ENCODE results near the gene PACRG. TPM values are rescaled to one million over a fixed set of nuclear protein-coding genes. Genes with fewer than 3 reads are reported as not detected.
A peak's percentile ranks its signal among the peaks of the same experiment; 100 is the strongest.

The PACRG gene
- total RNA-seq, 1 donor from 2014 or later = under 0.01 TPM

DNA sequence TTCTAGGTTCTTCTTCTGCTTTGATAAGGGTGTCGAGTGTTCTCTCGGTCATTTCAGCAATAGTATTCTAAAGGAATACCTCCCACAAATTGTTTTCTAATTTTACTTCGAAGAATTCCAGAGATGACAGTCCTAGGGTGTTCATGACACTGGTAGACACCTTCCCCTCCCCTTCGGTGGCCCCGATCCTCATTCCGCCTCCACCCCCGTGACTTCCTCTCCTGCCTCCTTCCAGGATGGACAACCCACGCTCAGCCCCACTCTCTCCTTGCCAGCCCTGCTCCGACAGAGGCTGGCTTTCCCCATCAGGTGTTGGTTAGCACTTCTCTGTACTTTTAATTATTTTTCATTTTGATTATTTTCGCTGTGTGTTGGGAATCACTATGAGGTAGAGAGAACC is 431.9 kb downstream of the PACRG start:
- Histone ChIP-seq H3K36me3 (ENCODE audit: control insufficient read depth, insufficient read depth, low read length) (no peaks in the 10 kb centered on the region), H3K4me3 (ENCODE audit: low read depth, low read length) (no peak overlapping the region), H3K27me3 (ENCODE audit: control insufficient read depth, insufficient read depth, low read length) (no peaks in the 10 kb centered on the region)
- no peak for FAIRE-seq
- no peak for DNase-seq (ENCODE audit: low read depth)
- TF ChIP-seq, protein P1, sequence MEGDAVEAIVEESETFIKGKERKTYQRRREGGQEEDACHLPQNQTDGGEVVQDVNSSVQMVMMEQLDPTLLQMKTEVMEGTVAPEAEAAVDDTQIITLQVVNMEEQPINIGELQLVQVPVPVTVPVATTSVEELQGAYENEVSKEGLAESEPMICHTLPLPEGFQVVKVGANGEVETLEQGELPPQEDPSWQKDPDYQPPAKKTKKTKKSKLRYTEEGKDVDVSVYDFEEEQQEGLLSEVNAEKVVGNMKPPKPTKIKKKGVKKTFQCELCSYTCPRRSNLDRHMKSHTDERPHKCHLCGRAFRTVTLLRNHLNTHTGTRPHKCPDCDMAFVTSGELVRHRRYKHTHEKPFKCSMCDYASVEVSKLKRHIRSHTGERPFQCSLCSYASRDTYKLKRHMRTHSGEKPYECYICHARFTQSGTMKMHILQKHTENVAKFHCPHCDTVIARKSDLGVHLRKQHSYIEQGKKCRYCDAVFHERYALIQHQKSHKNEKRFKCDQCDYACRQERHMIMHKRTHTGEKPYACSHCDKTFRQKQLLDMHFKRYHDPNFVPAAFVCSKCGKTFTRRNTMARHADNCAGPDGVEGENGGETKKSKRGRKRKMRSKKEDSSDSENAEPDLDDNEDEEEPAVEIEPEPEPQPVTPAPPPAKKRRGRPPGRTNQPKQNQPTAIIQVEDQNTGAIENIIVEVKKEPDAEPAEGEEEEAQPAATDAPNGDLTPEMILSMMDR (IDR thresholded peaks at IDR 0.05; ENCODE audit: insufficient read depth, low read length, severe bottlenecking) = no peak

DNA sequence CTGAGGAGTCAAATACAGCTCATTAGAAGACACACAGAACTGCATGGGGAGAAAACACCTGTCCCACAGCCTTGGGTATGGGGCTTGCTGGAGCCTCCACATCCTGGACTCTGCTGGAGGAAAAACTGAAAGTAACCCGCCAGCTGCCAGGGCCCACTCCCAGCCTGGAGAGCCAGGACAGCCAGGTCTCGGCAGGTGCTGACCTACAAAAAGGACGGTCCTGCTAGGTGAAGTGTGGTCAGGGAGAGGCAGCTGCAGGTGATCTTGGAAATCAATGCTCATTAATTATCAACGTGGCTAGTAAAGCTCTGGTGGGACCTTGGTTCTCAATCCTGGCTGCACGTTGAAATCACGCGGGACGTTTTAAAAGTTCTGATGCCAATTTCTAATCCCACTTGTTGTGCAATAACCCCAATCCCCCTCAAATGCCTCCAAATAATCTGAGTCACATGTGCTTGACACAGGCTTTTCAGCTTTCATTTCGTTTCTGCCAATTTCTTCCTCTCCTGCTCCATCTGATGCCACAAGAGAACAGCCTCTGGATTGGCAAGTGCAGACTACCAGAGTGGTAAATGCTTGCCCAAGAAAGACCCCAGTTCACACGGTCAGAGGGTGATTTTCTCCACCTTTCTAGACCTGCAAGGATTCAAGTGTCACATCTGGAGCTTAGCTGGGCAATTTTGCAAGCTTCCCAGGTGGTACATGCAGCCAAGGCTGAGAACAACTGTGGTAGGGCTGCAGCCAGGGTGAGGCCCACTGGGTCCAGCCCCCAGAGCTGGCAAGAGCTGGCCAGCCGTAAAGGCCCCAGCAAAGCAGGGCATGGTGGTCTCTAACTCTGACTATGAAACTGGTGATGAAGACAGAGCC is 434.5 kb downstream of the PACRG start:
- TF ChIP-seq, protein P1 (IDR thresholded peaks at IDR 0.05; ENCODE audit: insufficient read depth, low read length, severe bottlenecking) = no peak
- Histone ChIP-seq H3K27me3 (ENCODE audit: control insufficient read depth, insufficient read depth, low read length) (no peaks in the 10 kb centered on the region), H3K4me3 (ENCODE audit: low read depth, low read length) (no peak overlapping the region), H3K36me3 (ENCODE audit: control insufficient read depth, insufficient read depth, low read length) (no peaks in the 10 kb centered on the region)
- DNase-seq (ENCODE audit: low read depth) = no peak
- FAIRE-seq = peak; percentile 62

- H3K27me3 ChIP-seq (ENCODE audit: control insufficient read depth, insufficient read depth, low read length) = no peaks in the 10 kb centered on the region
- no peak overlapping the region for H3K4me3 ChIP-seq (ENCODE audit: low read depth, low read length)
- TF ChIP-seq, protein P1 (IDR thresholded peaks at IDR 0.05; ENCODE audit: insufficient read depth, low read length, severe bottlenecking) = no peak
- DNase-seq (ENCODE audit: low read depth) = no peak
- H3K36me3 ChIP-seq (ENCODE audit: control insufficient read depth, insufficient read depth, low read length) = no peaks in the 10 kb centered on the region
- FAIRE-seq = no peak
Observed at GRCh38 chr6:163162874-163163213, 435.1 kb downstream of the PACRG start.

DNA sequence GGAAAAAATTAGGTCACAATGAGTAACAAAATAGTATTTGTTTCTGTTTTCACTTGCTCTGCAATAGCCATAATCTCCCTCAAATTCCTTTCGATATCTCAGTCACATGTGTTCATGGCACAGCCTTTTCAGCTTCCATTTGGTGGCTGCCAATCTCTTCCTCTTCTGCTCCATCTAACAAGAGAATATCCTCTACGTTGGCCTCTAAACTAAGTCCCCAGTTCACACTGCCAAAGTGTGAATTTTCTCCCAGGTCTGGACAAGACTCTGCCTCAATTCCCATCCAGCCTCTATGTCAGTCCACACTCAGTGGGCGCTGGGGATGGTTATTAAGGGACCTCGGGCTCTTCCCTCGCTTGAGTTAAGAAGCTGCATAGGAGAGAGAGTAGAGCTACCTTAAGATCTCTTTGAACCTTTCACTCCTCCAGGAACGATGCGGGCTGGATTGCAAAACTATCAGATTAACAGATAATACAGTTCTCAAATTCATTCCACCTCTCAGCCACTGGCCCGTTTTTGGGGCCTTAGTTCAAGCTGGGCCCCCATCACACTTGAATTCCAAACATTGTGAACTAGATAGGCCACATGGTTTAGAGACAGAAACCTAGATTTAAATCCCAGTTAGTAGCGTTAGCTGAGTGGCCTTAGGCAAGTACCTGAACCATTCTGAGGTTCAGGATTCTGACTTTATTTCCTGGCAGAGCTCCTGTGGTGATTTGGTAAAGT is 436.6 kb downstream of the PACRG start:
- DNase-seq (ENCODE audit: low read depth) (no peak), FAIRE-seq (no peak)
- no peaks in the 10 kb centered on the region for H3K27me3 ChIP-seq (ENCODE audit: control insufficient read depth, insufficient read depth, low read length)
- H3K36me3 ChIP-seq (ENCODE audit: control insufficient read depth, insufficient read depth, low read length) = no peaks in the 10 kb centered on the region
- H3K4me3 ChIP-seq (ENCODE audit: low read depth, low read length) = no peak overlapping the region
- TF ChIP-seq, protein P1 (IDR thresholded peaks at IDR 0.05; ENCODE audit: insufficient read depth, low read length, severe bottlenecking) = no peak

DNA sequence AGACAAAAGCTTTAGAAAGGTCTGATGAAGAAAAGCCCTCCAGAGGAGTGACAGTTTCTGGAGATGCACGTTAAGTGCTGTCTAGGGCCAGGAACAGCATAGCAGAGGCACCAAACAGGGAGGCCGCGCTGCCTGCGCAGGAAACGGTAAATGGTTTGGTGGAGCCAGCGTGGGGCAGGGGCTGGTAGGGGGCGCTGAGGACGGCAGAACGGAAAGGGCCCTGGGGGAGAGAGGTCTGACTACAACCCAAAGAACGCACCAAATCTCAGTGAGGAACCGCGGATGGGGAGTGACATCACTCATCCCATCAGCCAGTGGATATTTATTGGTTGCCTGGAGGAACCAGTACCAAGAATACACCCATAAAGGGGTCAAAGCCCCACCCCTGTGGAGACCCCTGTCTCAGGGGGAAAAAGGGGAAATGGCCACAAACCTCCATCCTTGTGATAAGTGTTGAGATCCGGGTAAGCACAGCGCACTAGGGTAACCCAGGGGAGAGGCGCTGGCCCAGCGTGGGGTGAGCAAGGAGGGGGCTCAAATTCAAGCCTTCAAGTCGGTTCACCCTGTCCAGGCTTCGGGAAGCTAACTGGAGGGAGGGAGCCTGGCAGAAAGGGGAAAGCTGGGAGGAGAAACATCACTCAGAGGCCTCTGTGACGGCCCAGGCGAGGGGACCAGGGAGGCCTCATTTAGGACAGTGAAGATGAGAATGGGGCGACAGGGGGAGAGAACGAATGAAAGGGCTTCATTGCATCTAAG is 437.6 kb downstream of the PACRG start:
- no peaks in the 10 kb centered on the region for H3K27me3 ChIP-seq (ENCODE audit: control insufficient read depth, insufficient read depth, low read length)
- H3K4me3 ChIP-seq (ENCODE audit: low read depth, low read length) = no peak overlapping the region
- FAIRE-seq (no peak), DNase-seq (ENCODE audit: low read depth) (no peak)
- TF ChIP-seq, protein P1 (IDR thresholded peaks at IDR 0.05; ENCODE audit: insufficient read depth, low read length, severe bottlenecking) = no peak
- no peaks in the 10 kb centered on the region for H3K36me3 ChIP-seq (ENCODE audit: control insufficient read depth, insufficient read depth, low read length)
